GF-D8 (cell line): ENCODE data around the gene RNASE2.
"Not testable (repeated sequence)": the region's sequence is repeated elsewhere in the genome, so short reads cannot be mapped to it uniquely, and the experiment has no call there.

Experiments
- DNase-seq: peaks from one replicate; lab custom pipeline; 2025; lab: John Stamatoyannopoulos, UW

RNASE2 gene

GRCh38 chr14:20954736-20955537, at the start of gene RNASE2:
RNASE2 (plus strand) TSS chr14:20955487; CDS start chr14:20955772, 285 bp downstream.
- peak; percentile 97 for DNase-seq

- peak; percentile 82 for DNase-seq
Observed at GRCh38 chr14:20905676-20906075, 49.6 kb upstream of the RNASE2 start.

GRCh38 chr14:20907214-20907613, 48.1 kb upstream of the RNASE2 start:
- no peak for DNase-seq

DNA sequence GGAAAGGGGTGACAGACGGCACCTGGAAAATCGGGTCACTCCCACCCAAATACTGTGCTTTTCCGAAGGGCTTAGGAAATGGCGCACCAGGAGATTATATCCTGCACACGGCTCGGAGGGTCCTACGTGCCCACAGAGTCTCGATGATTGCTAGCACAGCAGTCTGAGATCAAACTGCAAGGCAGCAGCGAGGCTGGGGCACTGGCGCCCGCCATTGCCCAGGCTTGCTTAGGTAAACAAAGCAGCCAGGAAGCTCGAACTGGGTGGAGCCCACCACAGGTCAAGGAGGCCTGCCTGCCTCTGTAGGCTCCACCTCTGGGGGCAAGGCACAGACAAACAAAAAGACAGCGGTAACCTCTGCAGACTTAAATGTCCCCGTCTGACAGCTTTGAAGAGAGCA, 44.5 kb upstream of the RNASE2 start:
- not testable (repeated sequence) for DNase-seq

GRCh38 chr14:20919038-20919756, 36.1 kb upstream of the RNASE2 start:
- peak; percentile 52 for DNase-seq

DNA sequence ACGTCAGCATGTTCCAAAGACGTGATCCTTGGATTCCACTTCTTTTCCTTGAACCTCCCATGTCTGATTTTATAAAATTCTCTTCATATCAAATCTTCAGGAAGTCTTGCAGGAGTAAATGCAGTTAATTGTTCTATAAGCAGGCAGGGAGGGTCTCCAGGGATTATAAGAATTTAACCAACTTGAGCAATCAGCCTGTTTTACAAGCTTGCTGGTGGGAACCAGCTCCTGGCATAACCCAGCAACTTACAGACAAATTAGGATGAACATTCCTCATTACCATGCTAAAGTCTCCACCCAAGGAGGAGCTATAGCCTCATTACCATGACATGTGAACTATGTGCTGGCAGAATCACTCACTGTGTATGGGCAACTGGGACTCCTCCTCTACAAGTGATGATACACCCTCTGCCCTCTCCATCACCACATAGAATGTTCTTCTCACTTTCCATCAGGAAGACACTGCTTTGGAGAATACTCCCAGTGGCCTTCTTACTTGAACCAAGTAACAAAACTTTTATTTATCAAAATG, 31.5 kb upstream of the RNASE2 start:
- not testable (repeated sequence) for DNase-seq

- no peak for DNase-seq
Observed at GRCh38 chr14:20934148-20934762, 21.0 kb upstream of the RNASE2 start.

DNA sequence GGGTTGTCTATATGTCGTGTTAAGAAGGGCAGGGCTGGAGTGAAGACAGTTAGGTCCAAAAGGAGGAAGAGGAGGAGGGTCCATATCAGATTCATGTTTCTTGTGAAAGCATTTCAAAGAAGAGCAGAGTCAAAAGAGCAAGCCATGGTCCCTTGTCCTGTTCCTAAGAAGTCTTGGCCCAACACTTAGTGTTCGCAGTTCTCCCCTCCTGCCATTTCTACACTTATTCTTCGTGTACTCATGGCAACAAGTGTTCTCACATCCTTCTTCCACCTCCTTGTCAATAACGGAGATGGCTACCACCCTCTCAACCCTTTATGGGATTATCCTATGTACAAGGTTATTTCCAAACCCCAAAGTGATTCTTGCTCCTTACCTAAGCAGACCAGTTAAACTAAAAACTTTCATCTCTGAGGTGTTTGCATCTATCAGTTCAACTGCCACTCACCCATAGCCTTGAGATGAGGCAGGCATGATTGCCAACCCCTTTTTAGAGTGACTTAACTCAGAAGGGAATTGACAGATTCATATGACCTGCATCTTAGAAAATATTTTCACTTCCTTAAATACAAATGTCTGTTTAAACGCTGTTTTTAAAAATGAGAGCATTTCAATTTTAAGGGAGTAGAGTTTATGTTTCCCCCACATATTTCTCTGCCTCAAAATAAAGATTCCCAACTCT, 19.8 kb upstream of the RNASE2 start:
- DNase-seq, result no peak

DNA sequence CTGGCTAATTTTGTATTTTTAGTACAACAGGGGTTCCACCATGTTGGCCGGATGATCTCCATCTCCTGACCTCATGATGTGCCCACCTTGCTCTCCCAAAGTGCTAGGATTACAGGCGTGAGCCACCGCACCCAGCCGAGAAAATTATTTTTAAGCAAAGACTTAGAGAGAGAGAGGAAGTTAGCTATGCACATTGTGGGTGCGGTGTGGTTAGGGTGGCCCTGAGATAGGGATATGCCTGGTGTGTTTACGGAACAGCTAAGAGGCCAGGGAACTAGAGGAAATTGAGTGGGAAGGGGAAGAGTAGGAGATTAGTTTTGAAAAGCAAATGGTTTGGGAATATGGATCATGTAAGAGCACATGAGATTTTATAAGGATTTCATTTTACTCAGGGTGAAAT, 10.1 kb upstream of the RNASE2 start:
- peak; percentile 66 for DNase-seq

GRCh38 chr14:20946707-20947106, 8.6 kb upstream of the RNASE2 start:
- not testable (repeated sequence) for DNase-seq

DNA sequence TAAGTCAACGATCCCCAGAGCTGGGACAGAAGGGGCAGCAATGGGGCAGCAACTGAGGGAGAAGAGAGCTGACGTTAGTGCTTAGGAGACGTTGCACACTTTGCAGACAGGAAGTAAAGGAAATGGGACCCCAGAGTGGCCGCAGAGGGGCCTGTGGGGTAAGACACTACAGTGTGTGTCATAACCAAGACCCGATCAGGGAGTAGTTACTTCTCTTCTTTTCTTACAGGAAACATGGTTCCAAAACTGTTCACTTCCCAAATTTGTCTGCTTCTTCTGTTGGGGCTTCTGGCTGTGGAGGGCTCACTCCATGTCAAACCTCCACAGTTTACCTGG, 219 bp downstream of the RNASE2 start:
- peak; percentile 97 for DNase-seq

DNA sequence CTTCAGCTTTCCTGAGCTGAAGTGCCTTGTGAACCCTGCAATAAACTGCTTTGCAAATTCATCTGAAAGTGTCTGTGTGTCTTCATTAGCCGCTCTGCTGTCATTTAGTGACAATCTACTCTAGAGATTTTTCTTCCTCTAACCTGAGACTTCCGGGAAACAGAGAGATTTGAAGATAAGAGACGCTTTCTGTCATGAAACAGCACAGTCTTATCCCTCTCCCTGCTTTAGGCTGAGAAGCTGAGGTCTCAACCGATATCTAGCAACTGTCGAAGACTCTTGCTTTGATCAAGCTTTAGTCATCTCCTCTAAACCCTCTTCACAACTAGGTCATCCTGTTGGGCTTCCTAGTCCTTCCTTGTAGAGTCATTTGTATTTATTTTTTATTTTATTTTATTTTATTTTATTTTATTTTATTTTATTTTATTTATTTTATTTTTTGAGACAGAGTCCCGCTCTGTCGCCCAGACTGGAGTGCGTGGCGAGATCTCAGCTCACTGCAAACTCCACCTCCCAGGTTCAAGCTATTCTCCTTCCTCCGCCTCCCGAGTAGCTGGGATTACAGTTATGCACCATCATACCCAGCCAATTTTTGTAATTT, 1.2 kb downstream of the RNASE2 start:
- DNase-seq, result peak; percentile 60

DNA sequence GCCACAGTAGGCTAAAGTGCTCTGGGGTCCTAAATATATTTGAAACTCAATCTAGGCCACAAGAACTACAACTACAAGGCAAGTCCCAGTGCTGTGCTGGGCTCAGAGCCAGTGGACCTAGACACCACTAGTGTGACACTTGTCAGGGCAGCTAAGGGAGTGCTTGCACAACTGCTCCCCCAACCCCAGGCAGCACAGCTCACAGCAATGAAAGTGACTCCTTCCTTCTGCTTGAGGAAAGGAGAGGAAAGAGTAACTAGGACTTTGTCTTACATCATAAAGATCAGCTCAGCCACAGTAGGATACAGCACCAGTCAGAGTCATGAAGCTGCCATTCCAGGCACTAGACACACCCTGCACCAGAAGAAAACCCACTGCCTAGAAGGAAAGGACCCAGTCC, 3.7 kb downstream of the RNASE2 start:
- peak; percentile 44 for DNase-seq

DNA sequence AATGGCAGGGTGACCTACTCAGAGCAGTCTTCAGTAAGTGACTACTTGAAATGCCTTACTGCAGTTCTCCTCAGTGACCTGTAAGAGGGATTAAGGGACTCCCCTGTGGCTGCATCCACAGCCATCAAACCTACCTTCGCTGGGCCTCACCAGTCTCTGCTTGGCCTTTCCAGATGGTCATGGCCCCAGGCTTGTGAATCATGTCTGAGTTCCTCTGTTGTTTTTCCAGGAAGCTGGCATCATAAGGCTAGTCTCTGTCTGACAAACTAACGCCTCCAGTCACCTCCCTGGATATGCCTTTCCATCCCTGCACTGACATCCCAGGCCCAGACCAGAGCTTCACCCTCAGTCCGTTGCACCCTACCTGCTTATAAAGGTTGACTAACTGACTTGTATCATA, 14.0 kb downstream of the RNASE2 start:
- no peak for DNase-seq

GRCh38 chr14:20970647-20970982, 15.3 kb downstream of the RNASE2 start:
- DNase-seq, result no peak

GRCh38 chr14:20970983-20971704, 15.9 kb downstream of the RNASE2 start:
- DNase-seq, result peak; percentile 40

DNA sequence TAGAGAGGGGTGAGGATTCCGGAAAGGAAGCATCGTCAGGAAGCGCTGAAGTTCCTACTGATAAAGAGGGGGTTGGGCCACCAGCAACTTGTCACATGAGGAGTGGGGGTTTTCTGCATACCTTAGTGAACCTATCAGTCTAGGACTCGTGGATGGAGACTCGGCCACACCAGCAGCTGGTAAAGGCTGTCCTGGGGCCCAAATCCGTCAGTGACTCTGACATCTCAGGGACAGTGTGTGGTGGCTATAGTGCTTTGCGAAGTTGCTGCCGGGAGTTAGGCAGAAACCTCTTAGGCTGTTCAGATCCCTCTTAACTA, 16.4 kb downstream of the RNASE2 start:
- no peak for DNase-seq

- DNase-seq, result no peak
Observed at GRCh38 chr14:20973501-20973900, 18.2 kb downstream of the RNASE2 start.

DNA sequence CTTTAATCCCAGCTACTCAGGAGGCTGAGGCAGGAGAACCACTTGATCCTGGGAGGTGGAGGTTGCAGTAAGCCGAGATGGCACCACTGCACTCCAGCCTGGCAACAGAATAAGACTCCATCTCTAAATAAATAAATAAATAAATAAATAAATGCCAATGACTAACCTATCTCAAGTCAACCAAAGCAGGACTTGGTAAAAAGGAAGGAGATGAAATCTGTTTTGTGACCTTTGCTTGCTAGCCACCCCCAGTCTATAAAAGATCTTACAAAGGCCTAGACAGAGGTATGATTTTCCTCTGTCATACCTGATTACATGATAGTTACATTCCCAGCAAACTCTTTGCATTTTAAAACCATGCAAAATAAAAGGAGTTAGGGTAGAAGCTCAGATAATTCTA, 21.0 kb downstream of the RNASE2 start:
- no peak for DNase-seq

- no peak for DNase-seq
Observed at GRCh38 chr14:20978687-20979086, 23.4 kb downstream of the RNASE2 start.

DNA sequence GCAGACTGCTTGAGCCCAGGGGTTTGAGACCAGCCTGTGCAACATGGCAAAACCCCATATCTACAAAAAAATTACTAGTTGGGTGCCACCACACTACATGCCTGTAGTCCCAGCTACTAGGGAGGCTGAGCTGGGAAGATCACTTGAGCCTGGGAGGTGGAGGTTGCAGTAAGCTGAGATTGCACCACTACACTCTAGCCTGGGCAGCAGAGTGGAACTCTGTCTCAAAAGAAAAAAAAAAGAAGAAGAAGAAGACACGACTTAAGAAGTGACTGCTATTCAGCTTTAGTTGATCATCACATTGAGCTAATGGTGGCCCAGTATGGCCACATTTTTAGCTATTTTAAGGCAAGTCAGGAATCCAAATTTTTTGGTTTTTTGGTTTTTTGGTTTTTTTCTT, 25.6 kb downstream of the RNASE2 start:
- DNase-seq, result no peak
